ENCODE measurements around the gene PDE8B. TPM values are rescaled to one million over a fixed set of nuclear protein-coding genes. Genes with fewer than 3 reads are reported as not detected.

The PDE8B gene
- total RNA-seq, 1 experiment from 2014 or later, result 0.07 TPM

GRCh38 chr5:77409870-77410621, 199.6 kb downstream of the PDE8B start:
- Histone ChIP-seq H2AFZ (ENCODE audit: low read length) (no peak overlapping the region), H3K4me1 (ENCODE audit: insufficient read depth, low read length) (no peaks in the 10 kb centered on the region), H4K91ac (ENCODE audit: insufficient read length, low read depth, low read length) (no peak overlapping the region), H3T11ph (ENCODE audit: low read length) (no peak overlapping the region), H2BK12ac (ENCODE audit: insufficient read length, low read depth, low read length) (no peak overlapping the region), H2AK5ac (ENCODE audit: insufficient read length, low read length) (no peak overlapping the region), H3K23ac (ENCODE audit: insufficient read length, low read depth, low read length) (no peak overlapping the region), H3K9ac (ENCODE audit: extremely low read depth, insufficient read length, low read length) (no peak overlapping the region), H2BK5ac (ENCODE audit: insufficient read length, low read length) (no peak overlapping the region), H3K27me3 (ENCODE audit: insufficient read depth, low read length) (no peaks in the 10 kb centered on the region), H3K79me2 (ENCODE audit: insufficient read depth, low read length) (no peaks in the 10 kb centered on the region), H3K14ac (ENCODE audit: insufficient read depth, low read length) (no peak overlapping the region), H3K9me3 (ENCODE audit: control insufficient read depth, low read depth, low read length) (no peaks in the 10 kb centered on the region), H3K4ac (ENCODE audit: low read depth, low read length) (no peak overlapping the region), H3K27ac (ENCODE audit: insufficient read length, low read depth, low read length) (no peak overlapping the region), H3K18ac (ENCODE audit: insufficient read length, low read depth, low read length) (no peak overlapping the region), H2BK15ac (ENCODE audit: low read depth, low read length) (no peak overlapping the region), H2BK120ac (ENCODE audit: low read depth, low read length, poor library complexity, severe bottlenecking) (no peak overlapping the region), H3K56ac (ENCODE audit: insufficient read length, low read depth, low read length) (no peak overlapping the region), H3K23me2 (ENCODE audit: insufficient read length, low read depth, low read length, poor library complexity, severe bottlenecking) (no peaks in the 10 kb centered on the region), H4K8ac (replicated peaks; ENCODE audit: insufficient read length, low read depth, low read length) (no peak overlapping the region), H3K4me2 (ENCODE audit: insufficient read depth, insufficient read length, low read length) (no peak overlapping the region), H3K79me1 (ENCODE audit: insufficient read depth, low read depth, low read length, poor library complexity, severe bottlenecking) (no peaks in the 10 kb centered on the region), H2BK20ac (ENCODE audit: low read depth, low read length, poor library complexity, severe bottlenecking) (no peak overlapping the region), H4K5ac (ENCODE audit: insufficient read length, low read depth, low read length) (no peak overlapping the region), H4K20me1 (ENCODE audit: control insufficient read depth, insufficient read depth, insufficient read length) (no peaks in the 10 kb centered on the region)
- Mint-ChIP-seq H3K4me3 (no peak overlapping the region), H3K4me1 (no peaks in the 10 kb centered on the region), H3K27me3 (ENCODE audit: low read depth) (peaks cover 3% of the 10 kb centered on the region; the same call in 1 of the 2 replicates), H3K27ac (no peak overlapping the region), H3K36me3 (ENCODE audit: insufficient read depth in 1 of 3, low read depth in 3 of 3) (no peaks in the 10 kb centered on the region), H3K9me3 (no peaks in the 10 kb centered on the region; a peak in 1 of 5 replicates)
- WGBS (ENCODE audit: extremely low coverage, insufficient read length, low lambda C conversion rate), result no CpG with 5 or more reads among the region's 10 CpGs
- no peak for TF ChIP-seq CTCF (conservative IDR thresholded peaks at IDR 0.05)
- no peak for DNase-seq
